Keratinocyte (primary cell): ENCODE data around the gene P2RY2. TPM values are rescaled to one million over a fixed set of nuclear protein-coding genes. Genes with fewer than 3 reads are reported as not detected.

Source experiments
- DNase-seq: peaks from one replicate; pipeline ENCODE4 v3.0.0-alpha.2; 2011; ENCODE audit warnings: low read depth, missing footprints, low spot score
- FAIRE-seq: peaks from 2 replicates; lab custom pipeline; 2011; peaks lifted over from hg19 to GRCh38; lab: Jason Lieb, UNC
- H2AFZ ChIP-seq: 2 replicates; pipeline ENCODE4 v1.6.0; 2012; ENCODE audit warnings: low read length, control low read depth, inconsistent platforms; ENCODE audit not compliant: control insufficient read depth
- H3K27ac ChIP-seq: 2 replicates; pipeline ENCODE4 v1.5.1; 2011; ENCODE audit warnings: low read length; ENCODE audit not compliant: control insufficient read depth, insufficient read depth
- H3K27me3 ChIP-seq: 3 replicates; pipeline ENCODE4 v1.6.0; 2011; ENCODE audit warnings: low read length; ENCODE audit not compliant: control insufficient read depth, insufficient read depth; ENCODE audit errors: extremely low read depth
- H3K36me3 ChIP-seq, 2 experiments: 2 replicates in 1 of 2; 3 replicates in 1 of 2; pipeline ENCODE4 v1.5.1; 2011; ENCODE audit warnings: low read length in 2 of 2, mild to moderate bottlenecking in 1 of 2; ENCODE audit not compliant: control insufficient read depth in 2 of 2, insufficient read depth in 2 of 2; ENCODE audit errors: extremely low read depth in 1 of 2
- H3K4me1 ChIP-seq: 3 replicates; pipeline ENCODE4 v1.5.1; 2011; ENCODE audit warnings: low read length; ENCODE audit not compliant: control insufficient read depth, insufficient read depth; ENCODE audit errors: extremely low read depth
- H3K4me2 ChIP-seq: 3 replicates; pipeline ENCODE4 v1.6.0; 2011; ENCODE audit warnings: low read depth, low read length; ENCODE audit not compliant: control insufficient read depth, insufficient read depth; ENCODE audit errors: extremely low read depth
- H3K4me3 ChIP-seq, 3 experiments: fragments of 200-600 bp in 1 of 3; sonication (generic) in 1 of 3; 2 replicates in 2 of 3; 3 replicates in 1 of 3; pipeline ENCODE4 v1.5.1; 2011 to 2016; ENCODE audit warnings: low read length in 3 of 3, mild to moderate bottlenecking in 3 of 3, control low read depth in 2 of 3, inconsistent platforms in 1 of 3, low read depth in 1 of 3, mixed read lengths in 1 of 3, mixed run types in 1 of 3, moderate library complexity in 1 of 3; ENCODE audit not compliant: control insufficient read depth in 2 of 3, insufficient read depth in 2 of 3; ENCODE audit errors: extremely low read depth in 1 of 3
- H3K79me2 ChIP-seq: 2 replicates; pipeline ENCODE4 v1.6.0; 2012; ENCODE audit warnings: low read length; ENCODE audit not compliant: control insufficient read depth, insufficient read depth
- H3K9ac ChIP-seq: 3 replicates; pipeline ENCODE4 v1.6.0; 2011; ENCODE audit warnings: low read length; ENCODE audit not compliant: control insufficient read depth, insufficient read depth; ENCODE audit errors: extremely low read depth
- H3K9me1 ChIP-seq: 3 replicates; pipeline ENCODE4 v1.6.0; 2011; ENCODE audit warnings: low read length; ENCODE audit not compliant: control insufficient read depth, insufficient read depth; ENCODE audit errors: extremely low read depth
- H3K9me3 ChIP-seq: 2 replicates; pipeline ENCODE4 v1.5.1; 2012; ENCODE audit warnings: low read depth, low read length; ENCODE audit not compliant: control insufficient read depth
- H4K20me1 ChIP-seq: 3 replicates; pipeline ENCODE4 v1.6.0; 2011; ENCODE audit warnings: low read length; ENCODE audit not compliant: control insufficient read depth, insufficient read depth; ENCODE audit errors: extremely low read depth
- CTCF ChIP-seq, 3 experiments: IDR thresholded peaks in 1 of 3; conservative IDR thresholded peaks in 1 of 3; optimal IDR thresholded peaks in 1 of 3; 2 replicates in 2 of 3; 3 replicates in 1 of 3; pipeline versions ENCODE3 to v1.5.1; 2011; ENCODE audit warnings: low read length in 3 of 3, mild to moderate bottlenecking in 3 of 3, moderate library complexity in 2 of 3, control low read depth in 1 of 3, inconsistent platforms in 1 of 3; ENCODE audit not compliant: insufficient read depth in 2 of 3; ENCODE audit errors: extremely low read depth in 1 of 3
- EZH2 ChIP-seq: IDR thresholded peaks from one replicate; pipeline ENCODE4 v1.6.1; 2012; ENCODE audit warnings: inconsistent platforms, mild to moderate bottlenecking, low read length, moderate library complexity
- dilution Hi-C: fragments of 300-500 bp; cut with MboI; formaldehyde crosslinking; loops from one replicate; pipeline ENCODE4 v1.7.0; 2020; ENCODE audit warnings: low sequenced_read_pairs; ENCODE audit not compliant: extremely low pct_ligation_motif_present
- polyA plus RNA-seq, 5 experiments: library from polyadenylated mRNA; depleted of rRNA in 3 of 5; stranded (reverse) in 3 of 5; stranded (forward) in 1 of 5; unstranded in 1 of 5; fragments of >200 nt; gene quantifications; 1 replicate in 1 of 5; 2 replicates in 3 of 5; 3 replicates in 1 of 5; pipeline versions ENCODE4 v1.2.1 to v1.2.3, GENCODE V29; 2011 to 2012; ENCODE audit warnings: missing spikeins in 2 of 5, low read depth in 1 of 5, low replicate concordance in 1 of 5

Gene P2RY2
- polyA plus RNA-seq, 1 donor (not counting 4 experiments of a cell fraction or from before 2014, with no cell fraction given), result 5.1 TPM

DNA sequence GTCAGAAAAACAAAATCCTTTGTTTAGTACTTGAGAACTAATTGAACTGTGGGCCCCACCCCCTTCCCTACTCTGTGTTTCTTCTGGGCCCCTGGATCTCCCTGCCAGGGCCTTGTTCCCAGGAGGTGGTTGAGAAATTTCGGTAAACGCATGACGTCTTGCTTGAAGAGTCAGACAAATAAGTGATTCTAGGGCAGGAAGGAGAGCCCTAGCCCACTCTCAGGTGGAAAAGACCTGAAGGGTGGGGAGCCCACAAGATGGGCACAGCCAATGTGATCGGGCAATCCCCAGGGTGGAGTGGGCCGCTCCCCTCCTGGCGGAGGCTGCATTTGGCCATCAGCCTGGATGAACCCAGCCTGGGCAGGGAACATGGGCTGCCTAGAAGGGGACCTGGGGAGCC, 16.8 kb upstream of the P2RY2 start:
- DNase-seq (no peak), FAIRE-seq (no peak)
- H3K36me3 ChIP-seq, result no peaks in the 10 kb centered on the region
- H3K4me1 ChIP-seq, result peaks cover 24% of the 10 kb centered on the region
- H3K27me3 ChIP-seq, result no peaks in the 10 kb centered on the region
- H3K9me1 ChIP-seq, result no peaks in the 10 kb centered on the region
- TF ChIP-seq EZH2 (no peak), CTCF (optimal IDR thresholded peaks at IDR 0.05 in 1 of 3, IDR thresholded peaks at IDR 0.05 in 1 of 3, conservative IDR thresholded peaks at IDR 0.05 in 1 of 3; ENCODE audit: extremely low read depth in 1 of 3, insufficient read depth in 2 of 3, low read length in 3 of 3) (no peak)
- no peaks in the 10 kb centered on the region for H3K9me3 ChIP-seq
- H2AFZ ChIP-seq, result no peak overlapping the region
- H4K20me1 ChIP-seq, result no peaks in the 10 kb centered on the region
- dilution Hi-C loops, result no loop called here
- no peak overlapping the region for H3K27ac ChIP-seq
- no peak overlapping the region for H3K9ac ChIP-seq
- H3K79me2 ChIP-seq, result no peaks in the 10 kb centered on the region
- no peak overlapping the region for H3K4me2 ChIP-seq
- H3K4me3 ChIP-seq, result no peak overlapping the region

DNA sequence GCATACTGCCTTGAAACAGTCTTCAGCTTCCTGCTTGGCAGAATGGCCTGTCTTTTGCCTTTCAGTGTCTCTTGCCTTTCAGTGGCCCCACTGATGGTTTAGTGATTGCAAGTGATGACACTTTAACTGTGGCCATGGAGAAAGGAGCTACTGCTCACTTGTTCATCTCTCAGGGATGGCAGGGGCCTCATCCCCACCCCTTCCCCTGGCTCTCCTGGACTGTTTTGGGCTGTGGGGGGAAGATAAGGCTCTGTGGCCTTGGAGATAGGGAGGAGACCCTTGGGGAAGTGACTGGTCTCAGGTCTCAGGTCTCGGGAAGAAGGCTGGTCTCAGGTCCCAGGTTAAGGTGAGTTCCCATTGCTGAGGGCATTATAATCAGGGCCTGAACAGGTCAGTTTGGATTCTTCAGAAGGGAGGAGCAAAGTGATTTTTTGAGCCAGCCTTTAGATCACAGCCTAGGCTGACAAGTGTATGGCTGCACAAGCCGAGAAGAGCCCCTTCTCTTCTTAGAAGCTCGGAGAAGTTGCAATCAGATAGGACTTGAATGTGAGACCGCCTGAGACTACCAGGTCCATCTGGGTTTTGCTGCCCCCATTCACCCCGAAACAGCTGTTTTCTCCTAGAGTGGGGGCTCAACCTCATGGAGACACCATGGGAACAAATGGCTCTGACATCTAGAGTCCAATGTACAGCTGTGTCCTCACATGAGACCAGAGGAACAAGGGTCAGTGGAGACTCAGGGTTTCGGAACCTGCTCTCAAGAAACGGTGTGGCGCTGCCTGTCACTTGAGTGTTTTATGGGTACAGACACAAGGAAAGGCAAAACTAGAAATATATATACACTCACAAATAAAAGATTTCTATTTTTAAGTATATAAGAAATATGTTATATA, 15.9 kb upstream of the P2RY2 start:
- H4K20me1 ChIP-seq, result no peaks in the 10 kb centered on the region

More for the DNA sequence above, 15.9 kb upstream of the P2RY2 start:
- FAIRE-seq (no peak), DNase-seq (no peak)
- Histone ChIP-seq H3K27ac (no peak overlapping the region), H3K4me1 (peaks cover 24% of the 10 kb centered on the region), H3K9me3 (no peaks in the 10 kb centered on the region), H3K79me2 (no peaks in the 10 kb centered on the region), H3K9me1 (no peaks in the 10 kb centered on the region), H3K4me3 (no peak overlapping the region), H3K9ac (no peak overlapping the region), H2AFZ (no peak overlapping the region), H3K36me3 (no peaks in the 10 kb centered on the region), H3K27me3 (no peaks in the 10 kb centered on the region), H3K4me2 (no peak overlapping the region)
- TF ChIP-seq EZH2 (no peak), CTCF (optimal IDR thresholded peaks at IDR 0.05 in 1 of 3, IDR thresholded peaks at IDR 0.05 in 1 of 3, conservative IDR thresholded peaks at IDR 0.05 in 1 of 3; ENCODE audit: extremely low read depth in 1 of 3, insufficient read depth in 2 of 3, low read length in 3 of 3) (no peak)
- dilution Hi-C loops, result no loop called here
